ENCODE measurements around the gene EMILIN1.

EMILIN1 gene

GRCh38 chr2:27135478-27135955, 57.1 kb downstream of the EMILIN1 start:
- DNase-seq = no peak
- no peak for TF ChIP-seq CTCF (IDR thresholded peaks at IDR 0.05)
- H3K4me1 Mint-ChIP-seq = peaks cover 14% of the 10 kb centered on the region
- peaks cover 7% of the 10 kb centered on the region for H3K27me3 Mint-ChIP-seq (ENCODE audit: low read depth, poor library complexity)
- no peaks in the 10 kb centered on the region for H3K9me3 Mint-ChIP-seq
- peaks cover 14% of the 10 kb centered on the region for H3K36me3 Mint-ChIP-seq (ENCODE audit: low read depth)
- no peak overlapping the region for H3K27ac Mint-ChIP-seq
- H3K4me3 Mint-ChIP-seq = peak overlapping the region; percentile 58

Measured in nephron progenitor cell (in vitro differentiated cells).